ENCODE measurements around the gene MMUT.
"Not testable (repeated sequence)": the region's sequence is repeated elsewhere in the genome, so short reads cannot be mapped to it uniquely, and the experiment has no call there.

MMUT gene

DNA sequence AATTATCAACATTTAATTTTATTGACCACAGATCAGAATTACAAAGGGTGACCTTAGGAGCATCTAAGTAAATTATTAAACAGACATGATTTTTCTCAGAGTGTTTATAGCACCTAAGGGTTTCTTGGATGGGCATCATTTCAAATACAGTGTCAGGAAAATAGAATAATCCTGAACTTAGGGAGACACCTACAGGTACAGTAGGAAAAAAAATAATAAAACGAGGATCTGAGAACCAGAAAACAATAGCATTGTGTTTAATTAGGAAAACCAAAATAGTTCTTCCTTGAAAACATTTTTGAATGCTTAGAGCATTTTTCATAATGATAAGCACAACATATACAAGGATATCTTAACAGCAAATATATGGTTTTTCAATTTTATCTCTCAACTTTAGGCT is 39.2 kb downstream of the MMUT start:
- no peak for DNase-seq (ENCODE audit: low spot score)

DNA sequence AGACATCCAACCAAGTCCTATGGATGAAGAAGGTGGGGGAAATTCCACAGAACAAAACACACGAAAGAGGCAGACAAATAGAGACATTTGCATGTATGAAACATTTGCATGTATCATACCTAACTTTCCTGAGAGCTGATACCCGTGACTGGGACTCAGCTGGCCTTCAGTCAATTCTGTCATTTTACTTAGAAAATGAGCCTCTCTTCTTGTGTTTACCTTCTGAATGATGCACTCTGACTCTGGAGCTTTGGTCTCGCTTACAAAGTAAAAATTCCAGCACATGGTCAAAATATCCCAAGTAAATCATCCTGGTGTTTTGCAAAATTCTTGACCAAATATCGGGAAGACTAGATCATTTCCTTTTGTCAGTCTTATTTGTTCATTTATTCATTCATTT is 46.9 kb downstream of the MMUT start:
- no peak for DNase-seq (ENCODE audit: low spot score)

DNA sequence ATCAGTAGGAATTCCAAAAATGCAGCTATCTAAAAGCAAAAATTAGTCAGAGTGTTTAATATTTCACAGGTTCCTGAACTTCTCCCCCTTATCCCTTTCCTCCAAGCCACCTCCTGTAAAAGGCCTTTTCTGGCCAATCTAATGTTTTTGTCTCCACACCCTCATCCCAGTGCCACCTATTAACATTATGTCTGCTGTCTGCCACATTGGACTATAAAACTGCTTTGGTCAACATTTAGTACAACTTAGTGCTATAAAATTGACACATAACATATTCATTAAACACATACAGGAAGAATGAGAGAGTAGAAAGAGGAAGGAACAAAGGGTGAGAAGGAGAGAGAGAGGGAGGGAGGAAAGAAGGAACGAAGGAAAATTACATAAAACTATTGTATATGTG is 47.7 kb downstream of the MMUT start:
- DNase-seq (ENCODE audit: low spot score) = no peak

- DNase-seq (ENCODE audit: low spot score) = no peak
Measured at GRCh38 chr6:49410564-49410963, 52.5 kb downstream of the MMUT start.

DNA sequence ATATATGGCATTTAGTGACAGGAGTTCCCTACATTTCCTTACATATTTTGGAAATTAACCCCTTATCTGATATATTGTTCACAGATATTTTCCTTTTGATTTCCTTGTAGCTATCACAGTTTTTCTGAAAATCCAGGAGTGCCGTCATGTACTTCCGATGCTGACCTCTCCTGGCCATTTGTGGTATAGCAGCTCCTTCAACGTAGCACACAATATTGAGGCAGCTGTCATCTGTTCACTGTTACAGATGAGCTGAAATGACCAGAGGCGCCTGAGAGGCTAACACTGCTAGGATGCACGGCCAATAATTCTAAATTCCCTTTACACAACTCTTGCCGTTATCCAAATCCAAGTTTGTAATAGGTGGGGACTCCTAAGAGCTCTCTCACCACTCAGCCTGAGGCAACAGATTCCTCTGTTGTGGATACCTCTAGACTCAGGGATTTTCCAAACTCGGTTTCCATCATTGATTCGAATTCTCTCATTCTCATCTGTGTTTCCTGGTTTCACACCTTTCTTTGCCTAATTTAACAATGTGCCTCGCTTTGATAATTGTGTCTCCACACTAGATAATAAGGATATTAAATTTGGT is 53.0 kb downstream of the MMUT start:
- peak; percentile 59 for DNase-seq (ENCODE audit: low spot score)

DNA sequence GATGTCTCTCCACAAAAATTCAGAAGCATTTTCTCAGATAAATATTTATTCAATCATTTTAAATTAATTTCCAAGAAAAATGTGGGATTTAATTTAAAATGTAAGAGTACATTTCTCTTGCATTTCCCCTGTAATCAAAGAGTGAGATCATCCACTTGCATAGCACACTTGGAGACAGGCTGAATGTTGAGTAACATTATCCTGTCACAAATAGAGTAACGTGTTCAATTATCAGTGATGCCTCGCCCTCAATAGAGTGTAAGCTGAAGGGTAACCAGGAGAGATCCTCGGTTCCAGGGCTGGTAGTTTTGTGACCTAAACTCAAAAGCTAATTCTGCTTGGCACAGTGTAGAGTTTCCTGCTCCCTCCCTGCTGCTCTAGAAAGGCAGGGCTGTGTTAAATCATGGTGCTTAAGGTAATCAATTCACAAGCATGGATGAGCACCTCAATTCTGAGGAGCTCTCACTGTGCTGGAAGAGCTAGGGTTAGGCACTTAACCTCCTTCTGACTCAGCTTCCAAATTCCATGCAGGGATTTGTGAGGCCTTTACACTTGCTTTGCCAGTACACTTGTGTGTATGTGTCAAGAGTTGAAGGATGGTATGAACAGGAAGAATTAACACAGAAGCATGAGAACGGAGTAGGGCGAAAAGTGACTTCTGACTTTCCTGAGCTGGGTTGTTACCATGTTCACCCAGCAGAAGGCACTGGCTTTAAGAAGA is 56.6 kb downstream of the MMUT start:
- DNase-seq (ENCODE audit: low spot score) = no peak

DNA sequence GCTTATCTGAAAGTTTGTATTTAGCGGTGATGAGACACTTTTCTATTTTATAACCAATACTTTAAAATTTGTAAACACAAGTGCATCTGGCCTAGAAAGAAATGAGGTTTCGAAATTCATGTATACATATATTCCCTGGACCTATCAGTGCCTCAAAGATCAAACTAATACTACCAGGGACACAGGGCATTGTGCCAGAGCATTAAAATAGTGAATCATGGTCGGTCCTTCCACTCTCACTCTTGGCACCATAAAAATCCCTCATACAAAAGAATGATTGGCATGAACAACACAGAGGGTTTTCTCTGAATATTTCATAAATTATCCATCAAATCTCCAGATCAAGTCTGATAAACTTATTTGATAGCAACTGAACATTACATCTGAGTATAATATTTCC is 62.0 kb downstream of the MMUT start:
- DNase-seq (ENCODE audit: low spot score) = no peak

DNA sequence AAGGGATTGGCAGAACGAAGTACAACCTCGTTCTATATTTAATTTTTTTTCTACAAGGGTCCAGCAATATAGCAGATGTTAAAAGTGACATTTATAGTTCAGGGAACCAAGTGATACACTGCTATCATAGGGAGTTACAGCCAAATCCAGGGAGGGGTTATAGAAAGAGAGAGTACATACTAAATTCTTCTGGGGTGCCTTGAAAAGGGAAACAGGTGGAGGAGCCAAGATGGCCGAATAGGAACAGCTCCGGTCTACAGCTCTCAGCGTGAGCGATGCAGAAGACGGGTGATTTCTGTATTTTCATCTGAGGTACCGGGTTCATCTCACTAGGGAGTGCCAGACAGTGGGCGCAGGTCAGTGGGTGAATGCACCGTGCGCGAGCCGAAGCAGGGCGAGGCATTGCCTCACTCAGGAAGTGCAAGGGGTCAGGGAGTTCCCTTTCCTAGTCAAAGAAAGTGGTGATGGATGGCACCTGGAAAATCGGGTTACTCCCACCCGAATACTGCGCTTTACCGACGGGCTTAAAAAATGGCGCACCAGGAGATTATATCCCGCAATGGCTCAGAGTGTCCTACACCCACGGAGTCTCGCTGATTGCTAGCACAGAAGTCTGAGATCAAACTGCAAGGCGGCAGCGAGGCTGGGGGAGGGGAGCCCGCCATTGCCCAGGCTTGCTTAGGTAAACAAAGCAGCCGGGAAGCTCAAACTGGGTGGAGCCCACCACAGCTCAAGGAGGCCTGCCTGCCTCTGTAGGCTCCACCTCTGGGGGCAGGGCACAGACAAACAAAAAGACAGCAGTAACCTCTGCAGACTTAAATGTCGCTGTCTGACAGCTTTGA is 76.2 kb downstream of the MMUT start:
- not testable (repeated sequence) for DNase-seq (ENCODE audit: low spot score)

- DNase-seq (ENCODE audit: low spot score) = no peak
Measured at GRCh38 chr6:49384904-49385303, 78.1 kb downstream of the MMUT start.
